Colonic mucosa (tissue), 4 donors: ENCODE measurements around the gene ZNF557. TPM values are rescaled to one million over a fixed set of nuclear protein-coding genes. Genes with fewer than 3 reads are reported as not detected.
"Not testable (repeated sequence)": the region's sequence is repeated elsewhere in the genome, so short reads cannot be mapped to it uniquely, and the experiment has no call there.

Experiments
- DNase-seq: peaks from one replicate; pipeline ENCODE4 v3.0.0-alpha.2; 2020
- H3K27ac ChIP-seq: fragments of 200-600 bp; one replicate; pipeline ENCODE4 v1.8.0; 2021
- H3K27me3 ChIP-seq: fragments of 200-600 bp; one replicate; pipeline ENCODE4 v1.8.0; 2021
- H3K36me3 ChIP-seq: fragments of 200-600 bp; one replicate; pipeline ENCODE4 v1.8.0; 2021
- H3K4me1 ChIP-seq: fragments of 200-600 bp; one replicate; pipeline ENCODE4 v1.8.0; 2021; ENCODE audit warnings: mild to moderate bottlenecking
- H3K4me3 ChIP-seq: fragments of 200-600 bp; one replicate; pipeline ENCODE4 v1.8.0; 2021
- H3K9ac ChIP-seq, 2 donors: one replicate each; pipeline ENCODE4 v1.7.0; 2013; ENCODE audit warnings: control low read depth in 2 of 2, low read depth in 2 of 2, low read length in 2 of 2
- H3K9me3 ChIP-seq: fragments of 200-600 bp; one replicate; pipeline ENCODE4 v1.8.0; 2021
- CTCF ChIP-seq: fragments of 200-600 bp; IDR thresholded peaks from one replicate; pipeline ENCODE4 v1.8.0; 2022; ENCODE audit warnings: antibody characterized with exemption, mild to moderate bottlenecking
- intact Hi-C: fragments of 100-400 bp; cut with DNase I; formaldehyde crosslinking; loops from one replicate; pipeline ENCODE4 v1.14.1; 2022
- total RNA-seq, 2 donors: library from RNA; stranded (reverse); fragmentation: NEBNext Ultra II Directional in 1 of 2; extraction: Animal tissue kit (Norgen Biotek cat#: 25700) in 1 of 2; gene quantifications; one replicate each; pipeline ENCODE4 v1.2.1, GENCODE V29; 2021
- donor health status: healthy.
- donor health status: DM: no; HTN: no; CAD: no.
- donor health status: DM: no; HTN: no; CAD: no.

ZNF557 gene
- total RNA-seq, 2 donors from 2014 or later, result 7.5 to 7.9 TPM

GRCh38 chr19:7058576-7058975 is 10.9 kb upstream of the ZNF557 start, which contains the start of gene MBD3L3:
Gene MBD3L3 (minus strand): TSS chr19:7058676. CDS start chr19:7058605, 71 bp downstream.
- H3K27ac ChIP-seq, H3K36me3 ChIP-seq, H3K4me1 ChIP-seq, H3K9ac ChIP-seq, DNase-seq, H3K27me3 ChIP-seq, H3K4me3 ChIP-seq, intact Hi-C loops, H3K9me3 ChIP-seq: not testable (repeated sequence)

- intact Hi-C loops, DNase-seq, H3K27me3 ChIP-seq, H3K36me3 ChIP-seq, H3K4me1 ChIP-seq, H3K27ac ChIP-seq, H3K9ac ChIP-seq, H3K4me3 ChIP-seq, H3K9me3 ChIP-seq: not testable (repeated sequence)
These were observed 9.5 kb upstream of the ZNF557 start for GRCh38 chr19:7059977-7060376.

GRCh38 chr19:7063339-7063738 is 6.2 kb upstream of the ZNF557 start:
- TF ChIP-seq CTCF, result no peak
- DNase-seq, result no peak
- H3K9ac ChIP-seq, result no peak overlapping the region
- H3K36me3 ChIP-seq, result no peaks in the 10 kb centered on the region
- no peak overlapping the region for H3K27ac ChIP-seq
- H3K4me3 ChIP-seq, result no peak overlapping the region
- H3K27me3 ChIP-seq, result no peaks in the 10 kb centered on the region
- intact Hi-C loops, result no loop called here
- no peaks in the 10 kb centered on the region for H3K4me1 ChIP-seq
- no peaks in the 10 kb centered on the region for H3K9me3 ChIP-seq

- Histone ChIP-seq H3K9me3 (no peaks in the 10 kb centered on the region), H3K27me3 (no peaks in the 10 kb centered on the region), H3K36me3 (no peaks in the 10 kb centered on the region), H3K9ac (no peak overlapping the region), H3K4me3 (no peak overlapping the region), H3K4me1 (no peaks in the 10 kb centered on the region), H3K27ac (no peak overlapping the region)
- intact Hi-C loops, result no loop called here
- TF ChIP-seq CTCF, result no peak
- DNase-seq, result no peak
These were observed 5.6 kb upstream of the ZNF557 start for GRCh38 chr19:7063764-7064418.

GRCh38 chr19:7067122-7067521 is 2.4 kb upstream of the ZNF557 start:
- H3K27me3 ChIP-seq, intact Hi-C loops, H3K4me1 ChIP-seq, H3K9me3 ChIP-seq, H3K27ac ChIP-seq, H3K4me3 ChIP-seq, H3K9ac ChIP-seq, H3K36me3 ChIP-seq: not testable (repeated sequence)
- peak; percentile 34 for DNase-seq

- no peak overlapping the region for H3K4me3 ChIP-seq
- H3K9ac ChIP-seq, result no peak overlapping the region
- no peaks in the 10 kb centered on the region for H3K4me1 ChIP-seq
- no peaks in the 10 kb centered on the region for H3K27me3 ChIP-seq
- H3K27ac ChIP-seq, result no peak overlapping the region
- intact Hi-C loops, result no loop called here
- peaks cover 7% of the 10 kb centered on the region for H3K36me3 ChIP-seq
- DNase-seq, result no peak
- H3K9me3 ChIP-seq, result no peaks in the 10 kb centered on the region
- TF ChIP-seq CTCF, result no peak
These were observed 1.8 kb upstream of the ZNF557 start for GRCh38 chr19:7067716-7068115.

- H3K27me3 ChIP-seq, result no peaks in the 10 kb centered on the region
- no peaks in the 10 kb centered on the region for H3K4me1 ChIP-seq
- H3K36me3 ChIP-seq, result peaks cover 13% of the 10 kb centered on the region
- no peak for TF ChIP-seq CTCF
- no peak overlapping the region for H3K27ac ChIP-seq
- DNase-seq, result no peak
- no peak overlapping the region for H3K4me3 ChIP-seq
- H3K9ac ChIP-seq, result peak overlapping the region in 1 of 2 donors; percentile 24
- intact Hi-C loops, result no loop called here
- no peaks in the 10 kb centered on the region for H3K9me3 ChIP-seq
These were observed 904 bp upstream of the ZNF557 start for GRCh38 chr19:7068599-7068998.
